A204.1 (cell line): ENCODE measurements around the gene SNAI1.
"Not testable (repeated sequence)": the region's sequence is repeated elsewhere in the genome, so short reads cannot be mapped to it uniquely, and the experiment has no call there.

ENCODE experiments used
- FAIRE-seq: peaks from 2 replicates; lab custom pipeline; 2012; peaks lifted over from hg19 to GRCh38; lab: Jason Lieb, UNC

SNAI1 gene

DNA sequence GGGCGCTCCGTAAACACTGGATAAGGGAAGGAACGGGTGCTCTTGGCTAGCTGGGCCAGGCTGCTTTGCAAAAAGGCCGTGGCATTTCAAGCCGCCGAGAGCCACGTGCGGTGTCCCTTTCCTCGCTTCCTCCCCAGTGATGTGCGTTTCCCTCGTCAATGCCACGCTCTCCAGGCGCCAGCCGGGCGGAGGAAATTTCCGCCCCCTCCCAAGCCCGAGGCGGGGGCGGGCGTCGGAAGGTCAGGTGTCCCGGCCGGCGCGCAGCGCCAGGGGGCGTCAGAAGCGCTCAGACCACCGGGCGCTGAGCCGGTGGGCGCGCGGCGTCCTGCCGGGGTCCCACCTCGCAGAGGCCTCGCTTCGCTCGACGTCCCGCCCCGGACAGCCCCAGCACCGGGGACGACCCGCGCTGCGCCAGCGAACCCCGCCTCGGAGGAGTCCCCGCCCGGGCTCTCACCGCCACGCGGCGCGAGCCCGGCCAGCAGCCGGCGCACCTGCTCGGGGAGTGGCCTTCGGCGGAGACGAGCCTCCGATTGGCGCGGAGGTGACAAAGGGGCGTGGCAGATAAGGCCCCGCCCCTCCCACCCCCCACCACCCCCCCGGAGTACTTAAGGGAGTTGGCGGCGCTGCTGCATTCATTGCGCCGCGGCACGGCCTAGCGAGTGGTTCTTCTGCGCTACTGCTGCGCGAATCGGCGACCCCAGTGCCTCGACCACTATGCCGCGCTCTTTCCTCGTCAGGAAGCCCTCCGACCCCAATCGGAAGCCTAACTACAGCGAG lies at the start of gene SNAI1:
TSS of gene SNAI1 (plus strand) at position 635 of the 777 bp plus-strand sequence. CDS start at position 715, 80 bp downstream.
- FAIRE-seq = no peak

DNA sequence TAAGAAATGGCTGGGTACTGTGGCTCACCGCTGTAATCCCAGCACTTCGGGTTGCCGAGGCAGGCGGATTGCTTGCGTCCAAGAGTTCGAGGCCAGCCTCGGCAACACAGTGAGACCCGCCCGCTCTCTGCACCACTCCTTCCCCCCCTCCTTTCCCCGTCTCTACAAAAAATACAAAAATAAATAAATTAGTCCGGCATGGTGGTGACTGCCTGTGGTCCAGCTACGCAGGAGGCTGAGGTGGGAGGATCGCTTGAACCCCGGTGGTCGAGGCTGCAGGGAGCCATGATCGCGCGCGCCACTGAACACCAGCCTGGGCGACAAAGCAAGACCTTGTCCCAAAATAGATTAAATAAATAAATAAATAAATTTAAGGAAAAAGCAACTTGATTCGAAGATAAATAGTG lies 47.0 kb upstream of the SNAI1 start:
- FAIRE-seq = no peak

DNA sequence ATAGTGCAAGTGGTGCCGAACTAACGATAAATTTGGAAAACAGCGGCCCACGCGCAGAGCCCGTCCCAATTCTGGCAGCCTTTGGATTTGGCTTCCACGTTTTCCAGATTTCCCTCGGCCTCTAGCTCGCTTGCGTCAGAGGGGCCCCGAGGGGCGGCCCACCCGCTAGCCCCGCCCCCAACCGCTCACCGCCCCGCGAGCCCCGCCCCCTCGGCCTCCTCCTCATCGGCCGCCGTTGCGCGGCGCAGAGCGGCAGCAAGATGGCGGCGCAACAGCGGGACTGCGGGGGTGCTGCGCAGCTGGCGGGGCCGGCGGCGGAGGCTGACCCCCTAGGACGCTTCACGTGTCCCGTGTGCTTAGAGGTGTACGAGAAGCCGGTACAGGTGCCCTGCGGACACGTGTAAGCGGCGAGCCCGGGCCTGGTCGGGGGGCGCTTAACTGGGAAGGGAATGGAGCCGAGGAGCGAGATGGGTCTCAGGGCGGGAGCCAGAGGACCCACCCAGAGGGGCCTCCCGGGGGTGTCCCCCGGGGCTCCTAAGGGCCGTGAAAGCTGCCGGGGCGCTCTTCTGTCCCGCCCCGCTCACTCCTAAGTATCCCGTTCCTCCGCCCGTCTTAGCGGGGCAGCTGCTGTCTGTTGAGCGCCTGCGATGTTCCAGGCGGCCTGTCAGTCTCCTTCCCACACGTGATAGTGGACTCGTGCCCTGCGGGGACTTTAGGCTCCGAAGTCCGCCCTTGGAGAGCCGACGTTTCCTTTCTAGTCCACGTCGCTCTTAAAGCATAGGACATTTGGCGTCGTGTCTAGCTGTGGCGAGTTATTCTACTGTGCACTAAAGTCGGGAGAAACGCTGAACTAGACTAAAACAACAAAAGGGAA lies 46.4 kb upstream of the SNAI1 start, which contains the start of gene RNF114:
TSS of gene RNF114 (plus strand) at position 245 of the 874 bp plus-strand sequence. CDS start at position 261, 16 bp downstream.
- no peak for FAIRE-seq

DNA sequence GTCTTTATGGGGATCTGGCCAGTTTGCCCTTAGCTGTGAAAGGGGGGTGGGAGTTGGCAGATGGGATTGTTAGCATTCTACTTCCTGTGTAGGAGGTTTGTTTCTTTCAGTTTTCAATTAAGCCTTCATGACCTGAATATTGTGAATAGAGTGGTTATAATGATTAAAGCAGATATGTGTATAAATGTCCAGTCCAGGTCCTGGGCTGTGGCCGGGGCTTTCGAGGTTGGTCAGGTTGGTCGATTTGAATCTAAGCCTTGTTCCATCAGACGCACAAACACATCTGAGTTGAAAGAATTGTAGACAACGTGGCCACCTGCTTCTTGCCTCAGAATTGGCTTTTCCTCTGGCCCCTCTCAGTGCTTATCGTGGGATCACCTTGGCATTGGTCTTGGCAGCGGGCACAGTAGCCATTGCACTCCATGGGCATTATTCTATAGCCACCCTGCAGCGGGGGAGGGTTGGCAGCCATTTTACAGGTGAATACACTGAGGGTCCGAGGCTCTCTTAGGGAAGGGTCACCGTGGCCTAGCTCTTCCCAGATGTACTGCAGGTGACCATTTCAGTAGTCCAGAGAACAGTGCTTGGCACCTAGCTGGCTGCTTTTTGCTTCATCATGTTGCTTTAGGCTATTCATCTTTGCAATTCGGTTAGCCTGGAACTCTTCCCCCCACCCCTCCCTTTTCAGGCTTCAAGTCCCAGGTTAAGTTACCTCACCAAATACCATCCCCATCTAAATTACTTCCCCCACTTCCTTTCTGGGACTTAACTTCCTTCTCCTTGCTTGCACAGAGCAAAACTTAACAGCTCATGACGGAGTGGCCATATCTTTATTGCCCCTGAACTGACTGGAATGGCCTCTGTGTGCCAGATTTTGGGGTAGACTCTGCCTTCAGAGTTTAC lies 45.5 kb upstream of the SNAI1 start:
- no peak for FAIRE-seq

DNA sequence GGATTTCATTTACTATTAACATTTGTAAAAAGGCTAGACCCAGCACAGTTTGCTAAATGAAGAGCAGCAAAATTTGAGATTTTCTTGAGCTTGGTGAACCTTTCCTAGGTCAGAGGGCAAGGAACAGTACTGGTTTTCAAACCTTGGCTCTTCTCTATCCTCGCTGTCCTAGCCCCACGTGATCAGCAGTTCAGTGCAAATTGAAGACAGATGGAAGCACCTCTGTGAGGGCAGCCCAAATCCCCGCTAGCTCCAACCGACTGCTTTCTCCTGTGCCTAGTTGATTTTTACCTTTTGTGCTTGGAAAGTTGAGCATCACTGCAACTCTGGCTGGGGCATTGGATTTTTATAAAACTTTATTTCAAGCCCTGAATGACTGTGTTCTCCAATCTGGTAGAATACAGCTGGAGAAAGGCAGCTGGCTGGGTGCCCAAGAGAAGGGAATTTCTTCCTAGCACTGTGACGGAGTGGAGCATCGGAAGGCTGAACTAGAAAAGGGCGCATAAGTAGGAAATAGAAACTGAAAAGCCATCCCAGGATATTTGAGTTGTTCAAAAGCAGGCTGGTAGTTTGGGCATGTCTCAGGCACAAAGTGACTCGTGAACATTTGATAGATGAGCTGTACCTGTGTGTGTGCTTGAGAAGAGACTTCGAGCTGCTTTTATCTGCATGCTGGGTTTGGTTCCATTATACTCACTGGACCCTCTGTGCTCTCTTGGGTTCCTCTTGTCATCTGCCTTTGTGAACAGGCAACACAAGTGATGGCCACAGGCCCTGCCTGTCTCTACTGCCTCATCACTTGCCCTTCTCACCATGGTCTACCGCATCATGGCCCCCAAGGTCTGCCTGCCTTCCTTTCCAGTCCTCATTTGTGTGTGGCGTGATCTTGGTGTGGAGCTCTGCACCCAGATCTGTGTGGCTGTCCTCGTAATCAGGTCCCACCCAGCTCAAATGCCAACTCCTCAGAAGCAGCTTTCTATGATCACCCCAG lies 44.3 kb upstream of the SNAI1 start:
- no peak for FAIRE-seq

DNA sequence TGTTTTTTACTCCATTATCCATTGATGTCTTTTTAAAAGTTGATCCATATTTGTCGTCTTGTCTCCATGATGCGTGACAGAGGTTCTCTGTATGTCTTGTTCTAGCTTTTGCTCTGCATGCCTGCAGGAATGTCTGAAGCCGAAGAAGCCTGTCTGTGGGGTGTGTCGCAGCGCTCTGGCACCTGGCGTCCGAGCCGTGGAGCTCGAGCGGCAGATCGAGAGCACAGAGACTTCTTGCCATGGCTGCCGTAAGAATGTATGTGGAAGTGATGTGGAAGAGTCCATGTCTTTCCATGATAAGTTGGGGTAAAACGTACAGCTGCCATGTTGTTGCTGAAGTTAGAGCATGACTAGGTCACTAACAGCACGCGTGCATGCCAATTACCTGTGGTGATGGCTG lies 41.3 kb upstream of the SNAI1 start:
- FAIRE-seq = no peak

DNA sequence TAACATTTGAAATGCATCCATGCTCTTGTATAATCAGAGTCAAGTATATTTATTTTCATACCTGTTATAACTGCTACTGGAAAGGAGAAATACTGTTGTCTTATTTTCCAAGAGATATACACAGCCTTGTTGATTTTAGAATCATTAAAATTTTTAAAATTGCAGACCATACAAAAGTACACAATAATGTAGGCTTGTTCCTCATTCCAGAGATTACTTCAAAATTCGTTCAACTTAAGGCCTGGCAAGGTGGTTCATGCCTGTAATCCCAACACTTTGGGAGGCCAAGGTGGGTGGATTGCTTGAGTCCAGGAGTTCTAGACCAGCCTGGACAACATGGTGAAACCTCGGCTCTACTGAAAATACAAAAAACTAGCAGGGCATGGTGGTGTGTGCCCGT lies 40.5 kb upstream of the SNAI1 start:
- FAIRE-seq = no peak

DNA sequence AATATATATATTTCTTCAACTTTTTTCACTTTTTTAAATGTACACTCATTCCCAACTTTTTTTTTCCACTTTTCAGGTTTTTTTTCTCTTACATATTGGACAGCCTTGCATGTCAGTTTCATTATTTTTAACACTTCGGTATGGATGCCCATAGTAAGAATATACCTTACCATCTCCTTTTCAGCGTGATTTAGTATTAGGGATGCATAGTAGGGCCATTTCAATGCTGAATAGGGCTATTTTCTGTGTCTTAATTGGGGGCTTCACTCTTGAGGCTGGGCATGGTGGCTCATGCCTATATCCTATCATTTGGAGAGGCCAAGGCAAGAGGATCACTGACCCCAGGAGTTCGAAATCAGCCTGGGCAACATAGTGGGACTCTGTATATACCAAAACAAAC lies 39.8 kb upstream of the SNAI1 start:
- FAIRE-seq = no peak

DNA sequence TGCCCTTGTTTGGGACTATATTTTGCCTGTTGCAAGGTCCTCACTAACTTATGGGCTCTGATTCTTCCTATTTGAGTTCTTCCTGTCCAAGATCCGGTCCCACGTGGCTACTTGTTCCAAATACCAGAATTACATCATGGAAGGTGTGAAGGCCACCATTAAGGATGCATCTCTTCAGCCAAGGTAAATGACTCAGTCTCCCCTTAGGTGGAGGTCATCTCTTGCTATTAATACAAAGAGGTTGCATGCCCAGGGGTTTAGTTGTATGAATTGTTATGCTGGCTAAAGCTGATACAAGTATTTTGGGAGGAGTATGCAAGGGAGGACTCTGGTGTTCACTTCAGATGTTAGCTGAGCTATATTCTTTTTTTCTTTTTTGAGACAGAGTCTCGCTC lies 37.5 kb upstream of the SNAI1 start:
- FAIRE-seq = no peak

DNA sequence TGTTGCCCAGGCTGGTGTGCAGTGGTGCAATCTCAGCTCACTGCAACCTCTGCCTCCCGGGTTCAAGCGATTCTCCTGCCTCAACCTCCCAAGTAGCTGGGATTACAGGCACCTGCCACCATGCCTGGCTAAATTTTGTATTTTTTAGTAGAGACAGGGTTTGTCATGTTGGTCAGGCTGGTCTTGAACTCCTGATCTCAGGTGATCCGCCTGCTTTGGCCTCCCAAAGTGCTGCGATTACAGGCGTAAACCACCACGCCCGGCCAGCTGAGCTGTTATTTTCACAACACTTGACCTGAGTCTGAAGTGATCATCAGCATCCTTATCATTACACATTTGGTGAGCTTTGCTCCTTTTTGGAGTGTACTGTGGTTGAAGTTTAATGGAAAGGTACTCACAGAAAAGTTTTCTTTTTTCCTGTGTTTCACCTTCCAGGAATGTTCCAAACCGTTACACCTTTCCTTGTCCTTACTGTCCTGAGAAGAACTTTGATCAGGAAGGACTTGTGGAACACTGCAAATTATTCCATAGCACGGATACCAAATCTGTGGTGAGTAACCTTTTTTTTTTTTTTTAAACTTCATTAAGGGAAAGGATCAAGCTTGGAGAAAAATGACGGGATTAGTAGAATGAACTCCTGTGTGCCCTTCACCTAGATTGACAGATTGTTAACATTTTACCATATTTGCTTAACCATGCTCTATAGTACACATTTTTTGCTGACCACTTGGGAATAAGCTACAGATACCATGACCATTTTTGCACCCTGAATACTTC lies 36.9 kb upstream of the SNAI1 start:
- FAIRE-seq = no peak

DNA sequence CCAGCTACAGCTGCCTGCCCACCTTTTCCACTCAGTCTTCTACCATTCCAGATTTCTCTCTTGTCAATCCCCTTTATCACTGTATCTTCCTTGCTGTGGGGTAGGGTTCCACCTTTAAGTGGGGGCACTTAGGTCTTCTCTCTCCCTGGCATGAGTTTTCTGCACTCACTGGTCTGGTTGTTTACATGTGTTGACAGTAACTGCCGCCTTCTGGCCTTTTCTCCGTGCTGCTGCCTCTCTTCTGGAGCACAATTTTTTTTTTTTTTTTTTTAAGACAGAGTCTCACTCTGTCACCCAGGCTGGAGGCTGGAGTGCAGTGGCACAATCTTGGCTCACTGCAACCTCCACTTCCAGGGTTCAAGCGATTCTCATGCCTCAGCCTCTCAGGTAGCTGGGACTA lies 34.6 kb upstream of the SNAI1 start:
- no peak for FAIRE-seq

DNA sequence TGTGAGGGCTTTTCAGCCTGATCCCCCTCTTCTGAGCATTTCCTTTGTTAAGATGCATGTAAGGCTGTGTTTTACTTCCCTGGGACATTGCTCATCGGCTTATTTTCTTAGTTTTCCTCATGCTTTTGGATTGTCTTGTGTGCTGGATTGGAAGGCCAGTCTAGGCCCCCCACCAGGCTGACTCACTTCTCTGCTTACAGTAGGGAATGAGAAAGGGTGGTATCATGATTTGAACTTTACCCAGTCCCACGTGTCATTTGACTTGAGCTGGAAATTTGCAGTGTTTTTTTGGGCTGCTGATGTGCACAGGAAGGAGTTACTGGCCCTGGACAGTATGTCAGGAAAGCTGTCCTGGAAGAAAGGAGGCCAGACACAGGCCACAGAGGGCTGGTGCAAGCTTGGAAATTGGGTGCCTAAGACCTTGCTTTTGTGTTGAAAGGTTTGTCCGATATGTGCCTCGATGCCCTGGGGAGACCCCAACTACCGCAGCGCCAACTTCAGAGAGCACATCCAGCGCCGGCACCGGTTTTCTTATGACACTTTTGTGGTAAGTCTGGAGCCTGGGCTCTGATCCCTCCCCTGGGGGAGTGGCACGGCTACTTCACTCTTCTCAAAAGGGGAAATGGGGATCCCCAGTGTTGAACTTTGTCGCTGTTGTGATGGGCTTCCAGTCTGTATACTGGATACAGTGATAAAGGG lies 33.8 kb upstream of the SNAI1 start:
- FAIRE-seq = no peak

DNA sequence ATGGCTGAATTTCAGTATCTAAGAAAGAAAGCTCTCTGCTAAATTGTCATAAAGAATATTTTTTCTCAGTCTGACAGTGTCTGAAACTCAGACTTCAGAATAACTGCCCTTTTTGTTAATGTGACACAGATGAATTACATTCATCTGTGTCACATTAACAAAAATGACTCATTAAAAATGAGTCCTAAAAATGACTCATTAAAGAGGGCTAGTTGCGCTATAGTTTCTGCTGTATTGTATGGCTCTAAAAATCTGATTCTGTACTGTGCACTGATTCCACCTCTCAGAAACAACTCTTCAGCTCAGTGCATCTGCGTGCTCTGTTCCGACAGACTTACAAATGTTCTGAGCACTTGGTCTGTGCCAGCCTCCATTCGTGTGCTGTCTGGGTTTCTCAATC lies 31.6 kb upstream of the SNAI1 start:
- FAIRE-seq = no peak

DNA sequence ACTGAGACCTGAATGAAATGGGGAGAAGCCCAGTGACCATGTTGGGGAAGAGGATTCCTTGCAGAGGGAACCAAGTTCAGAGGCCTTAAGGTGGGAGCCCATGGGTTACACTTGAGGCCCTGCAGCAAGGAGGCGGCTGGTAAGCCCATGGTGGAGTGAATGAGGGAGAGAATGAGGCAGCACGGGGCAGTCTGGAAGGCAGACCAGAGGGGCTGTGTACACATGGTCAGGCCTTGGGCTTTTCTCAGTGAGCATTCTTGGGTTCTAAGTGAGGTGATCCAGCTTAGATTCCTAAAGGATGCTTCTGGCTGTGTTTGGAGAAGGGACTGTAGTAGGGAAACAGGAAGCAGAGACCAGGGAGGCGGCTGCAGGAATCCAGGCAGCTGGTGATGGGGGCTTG lies 27.6 kb upstream of the SNAI1 start:
- FAIRE-seq = no peak

DNA sequence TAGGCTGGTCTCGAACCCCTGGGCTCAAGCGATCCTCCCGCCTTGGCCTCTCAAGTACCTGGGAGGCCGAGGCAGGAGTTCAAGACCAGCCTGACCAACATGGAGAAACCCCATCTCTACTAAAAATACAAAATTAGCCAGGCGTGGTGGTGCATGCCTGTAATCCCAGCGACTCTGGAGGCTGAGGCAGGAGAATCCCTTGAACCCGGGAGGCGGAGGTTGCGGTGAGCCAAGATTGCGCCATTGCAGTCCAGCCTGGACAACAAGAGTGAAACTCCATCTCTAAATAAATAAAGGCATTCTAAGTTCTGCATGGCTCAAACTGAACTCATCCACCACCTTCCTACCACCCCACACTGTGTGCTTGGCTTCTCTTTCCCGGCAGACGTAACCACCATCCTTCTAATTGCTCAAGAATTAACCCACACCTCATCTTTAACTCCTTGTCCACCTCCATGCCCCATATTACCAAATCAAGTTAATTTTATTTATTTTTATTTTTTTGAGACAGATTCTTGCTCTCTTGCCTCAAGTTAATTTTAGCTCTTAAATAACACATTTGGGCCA lies 26.9 kb upstream of the SNAI1 start:
- not testable (repeated sequence) for FAIRE-seq

DNA sequence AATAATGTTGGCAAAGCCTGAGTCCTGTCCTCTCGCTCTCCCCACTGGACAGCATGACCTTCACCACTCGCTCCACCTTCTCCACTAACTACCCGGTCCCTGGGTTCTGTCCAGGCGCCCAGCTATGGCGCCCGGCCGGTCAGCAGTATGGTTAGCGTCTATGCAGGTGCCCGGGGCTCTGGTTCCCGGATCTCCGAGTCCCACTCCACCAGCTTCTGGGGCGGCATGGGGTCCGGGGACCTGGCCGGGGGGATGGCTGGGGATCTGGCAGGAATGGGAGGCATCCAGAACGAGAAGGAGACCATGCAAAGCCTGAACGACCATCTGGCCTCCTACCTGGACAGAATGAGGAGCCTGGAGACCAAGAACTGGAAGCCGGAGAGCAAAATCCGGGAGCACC lies 26.1 kb upstream of the SNAI1 start:
- FAIRE-seq = no peak

DNA sequence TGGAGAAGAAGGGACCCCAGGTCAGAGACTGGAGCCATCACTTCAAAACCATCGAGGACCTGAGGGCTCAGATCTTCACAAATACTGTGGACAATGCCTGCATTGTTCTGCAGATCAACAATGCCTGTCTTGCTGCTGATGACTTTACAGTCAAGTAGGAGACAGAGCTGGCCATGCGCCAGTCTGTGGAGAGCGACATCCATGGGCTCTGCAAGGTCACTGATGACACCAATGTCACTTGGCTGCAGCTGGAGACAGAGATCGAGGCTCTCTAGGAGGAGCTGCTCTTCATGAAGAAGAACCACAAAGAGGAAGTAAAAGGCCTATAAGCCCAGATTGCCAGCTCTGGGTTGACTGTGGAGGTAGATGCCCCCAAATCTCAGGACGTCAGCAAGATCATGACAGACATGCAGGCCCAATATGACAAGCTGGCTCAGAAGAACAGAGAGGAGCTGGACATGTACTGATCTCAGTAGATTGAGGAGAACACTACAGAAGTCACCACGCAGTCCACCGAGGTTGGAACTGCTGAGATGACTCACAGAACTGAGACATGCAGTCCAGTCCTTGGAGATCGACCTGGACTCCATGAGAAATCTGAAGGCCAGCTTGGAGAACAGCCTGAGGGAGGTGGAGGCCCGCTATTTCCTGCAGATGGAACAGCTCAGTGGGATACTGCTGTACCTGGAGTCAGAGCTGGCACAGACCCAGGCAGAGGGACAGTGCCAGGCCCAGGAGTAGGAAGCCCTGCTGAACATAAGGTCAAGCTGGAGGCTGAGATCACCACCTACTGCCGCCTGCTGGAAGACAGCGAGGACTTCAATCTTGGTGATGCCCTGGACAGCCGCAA lies 25.5 kb upstream of the SNAI1 start:
- not testable (repeated sequence) for FAIRE-seq

DNA sequence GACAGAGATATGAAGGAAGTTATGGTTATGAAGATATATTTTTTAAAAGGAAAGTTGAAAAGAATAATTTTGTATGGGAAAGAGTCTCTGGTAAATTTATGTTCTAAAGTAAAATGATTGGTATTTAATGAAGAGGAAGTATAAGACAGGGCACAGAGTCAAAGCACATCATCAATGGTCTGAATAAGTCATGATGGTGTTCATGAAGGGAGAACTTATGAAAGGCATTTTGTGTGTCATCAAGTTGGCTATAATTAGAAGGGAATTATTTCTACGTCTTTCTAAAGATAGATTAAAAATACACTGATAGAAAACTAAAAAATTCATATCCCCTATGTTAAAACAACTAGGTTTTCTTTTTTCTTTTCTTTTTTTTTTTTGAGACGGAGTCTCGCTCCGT lies 21.4 kb upstream of the SNAI1 start:
- FAIRE-seq = no peak
